D721Med (cell line): ENCODE measurements around the gene UBE2O.

ENCODE experiments used
- DNase-seq: peaks from one replicate; pipeline ENCODE4 v3.0.0; 2011; ENCODE audit warnings: low spot score; ENCODE audit not compliant: insufficient read length
- FAIRE-seq: peaks from 2 replicates; lab custom pipeline; 2011; peaks lifted over from hg19 to GRCh38; lab: Jason Lieb, UNC
- TF ChIP-seq, protein P1 (sequence below): IDR thresholded peaks from 2 replicates; pipeline ENCODE4 v1.5.1; 2012; ENCODE audit warnings: mild to moderate bottlenecking, control low read depth; ENCODE audit not compliant: insufficient read depth; ENCODE audit errors: missing control alignments

Gene UBE2O

DNA sequence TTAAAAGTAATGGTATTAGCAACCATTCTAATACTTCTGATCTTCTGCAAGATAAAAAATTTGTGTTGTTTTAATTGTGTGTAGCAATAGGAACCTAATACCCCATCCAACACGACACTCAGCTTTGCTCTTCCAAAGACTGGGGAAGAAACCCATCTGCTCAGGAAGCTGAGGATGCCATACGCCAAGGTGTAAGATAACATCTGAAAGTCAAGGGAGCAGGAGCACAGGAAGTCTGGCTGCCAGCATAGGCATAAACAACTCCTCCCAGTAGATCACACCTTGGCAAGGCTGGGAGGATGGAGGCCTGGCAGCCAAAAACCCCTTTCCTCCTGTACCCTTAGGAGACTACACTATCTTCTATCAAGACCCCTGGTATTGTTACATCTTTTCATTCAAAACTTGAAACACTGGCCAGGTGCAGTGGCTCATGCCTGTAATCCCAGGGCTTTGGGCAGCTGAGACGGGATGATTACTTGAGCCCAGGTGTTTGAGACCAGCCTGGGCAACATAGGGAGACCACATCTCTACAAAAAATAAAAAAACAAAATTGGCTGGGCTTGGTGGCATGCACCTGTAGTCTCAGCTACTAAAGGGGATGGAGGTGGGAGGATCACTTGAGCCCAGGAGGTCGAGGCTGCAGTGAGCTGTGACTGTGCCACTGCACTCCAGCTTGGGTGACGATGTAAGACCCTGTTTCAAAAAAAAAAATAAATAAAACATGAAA lies 74.2 kb downstream of the UBE2O start:
- TF ChIP-seq, protein P1, sequence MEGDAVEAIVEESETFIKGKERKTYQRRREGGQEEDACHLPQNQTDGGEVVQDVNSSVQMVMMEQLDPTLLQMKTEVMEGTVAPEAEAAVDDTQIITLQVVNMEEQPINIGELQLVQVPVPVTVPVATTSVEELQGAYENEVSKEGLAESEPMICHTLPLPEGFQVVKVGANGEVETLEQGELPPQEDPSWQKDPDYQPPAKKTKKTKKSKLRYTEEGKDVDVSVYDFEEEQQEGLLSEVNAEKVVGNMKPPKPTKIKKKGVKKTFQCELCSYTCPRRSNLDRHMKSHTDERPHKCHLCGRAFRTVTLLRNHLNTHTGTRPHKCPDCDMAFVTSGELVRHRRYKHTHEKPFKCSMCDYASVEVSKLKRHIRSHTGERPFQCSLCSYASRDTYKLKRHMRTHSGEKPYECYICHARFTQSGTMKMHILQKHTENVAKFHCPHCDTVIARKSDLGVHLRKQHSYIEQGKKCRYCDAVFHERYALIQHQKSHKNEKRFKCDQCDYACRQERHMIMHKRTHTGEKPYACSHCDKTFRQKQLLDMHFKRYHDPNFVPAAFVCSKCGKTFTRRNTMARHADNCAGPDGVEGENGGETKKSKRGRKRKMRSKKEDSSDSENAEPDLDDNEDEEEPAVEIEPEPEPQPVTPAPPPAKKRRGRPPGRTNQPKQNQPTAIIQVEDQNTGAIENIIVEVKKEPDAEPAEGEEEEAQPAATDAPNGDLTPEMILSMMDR = no peak
- DNase-seq (no peak), FAIRE-seq (no peak)

- no peak for FAIRE-seq
- no peak for DNase-seq
- TF ChIP-seq, protein P1 = no peak
Measured at GRCh38 chr17:76376318-76377133, 76.4 kb downstream of the UBE2O start.

DNA sequence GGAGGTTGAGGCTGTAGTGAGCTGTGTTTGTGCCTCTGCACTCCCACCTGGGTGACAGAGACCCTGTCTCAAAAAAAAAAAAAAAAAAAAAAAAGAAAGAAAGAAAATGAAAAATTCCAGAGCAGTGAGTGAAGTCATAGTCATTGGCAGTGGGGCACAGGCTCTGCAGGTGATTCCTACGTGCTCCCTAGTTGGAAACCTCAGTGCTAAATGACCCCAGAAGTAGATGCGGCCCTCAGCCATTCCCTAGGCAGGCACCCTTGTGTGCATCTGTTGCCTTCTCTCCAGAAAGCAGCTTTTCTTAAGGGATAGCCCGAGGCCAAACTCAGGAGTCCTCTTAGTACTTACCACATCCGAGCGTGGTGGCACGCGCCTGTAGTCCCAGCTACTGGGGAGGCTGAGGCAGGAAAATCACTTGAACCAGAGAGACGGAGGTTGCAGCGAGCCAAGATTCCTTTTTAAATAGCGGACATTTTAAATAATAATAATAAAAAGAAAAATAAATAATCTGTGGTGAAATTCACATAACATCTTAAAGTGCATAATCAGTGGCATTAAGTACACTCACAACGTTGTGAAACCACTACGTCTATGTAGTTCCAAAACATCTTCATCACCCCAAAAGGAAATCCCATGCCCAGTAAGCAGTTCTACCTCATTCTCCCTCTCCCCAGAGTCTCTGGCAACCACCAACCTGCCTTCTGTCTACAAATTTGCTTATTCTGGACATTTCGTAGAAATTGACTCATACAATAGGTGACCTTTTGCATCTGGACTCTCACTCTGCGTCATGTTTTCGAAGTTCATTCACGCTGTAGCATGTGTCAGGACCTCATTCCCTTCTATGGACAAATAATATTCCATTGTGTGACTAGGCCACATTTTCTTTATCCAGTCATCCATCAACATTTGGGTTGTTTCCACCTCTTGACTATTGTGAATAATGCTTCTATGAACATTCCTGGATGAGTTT lies 81.0 kb downstream of the UBE2O start:
- DNase-seq (no peak), FAIRE-seq (no peak)
- TF ChIP-seq, protein P1 = no peak

- FAIRE-seq (no peak), DNase-seq (no peak)
- TF ChIP-seq, protein P1 = no peak
Measured at GRCh38 chr17:76370261-76370993, 82.5 kb downstream of the UBE2O start.

DNA sequence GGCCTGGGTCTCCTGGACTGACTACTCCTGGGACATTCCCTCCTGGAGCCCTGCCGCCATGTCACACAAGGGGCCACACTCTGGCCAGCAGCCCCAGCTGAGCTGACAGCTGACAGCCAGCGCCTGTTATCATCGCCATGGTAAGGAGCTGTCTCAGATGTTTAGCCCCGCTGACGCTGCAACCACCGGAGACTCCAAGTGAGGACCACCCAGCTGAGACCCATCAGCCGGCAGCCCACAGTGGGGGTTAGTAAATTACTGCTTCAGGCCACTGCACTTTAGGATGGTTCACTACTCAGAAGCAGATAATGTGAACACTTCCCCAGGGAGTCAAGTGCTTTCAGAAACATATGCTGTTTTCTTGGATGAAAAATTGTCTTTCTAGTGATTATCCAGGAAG lies 83.1 kb downstream of the UBE2O start:
- DNase-seq (no peak), FAIRE-seq (no peak)
- TF ChIP-seq, protein P1 = no peak

GRCh38 chr17:76369379-76369778 lies 83.6 kb downstream of the UBE2O start:
- no peak for FAIRE-seq
- no peak for DNase-seq
- TF ChIP-seq, protein P1 = no peak
